Ectodermal cell (in vitro differentiated cells): Measurements from ENCODE around the gene L3MBTL4.

Source experiments
- H3K27ac ChIP-seq: 2 replicates; pipeline ENCODE4 v1.7.0; 2013; ENCODE audit warnings: mild to moderate bottlenecking, low read depth, low read length; ENCODE audit not compliant: insufficient read depth, poor library complexity, severe bottlenecking
- H3K27me3 ChIP-seq: 2 replicates; pipeline ENCODE4 v1.7.0; 2013; ENCODE audit warnings: mild to moderate bottlenecking, low read length; ENCODE audit not compliant: insufficient read depth, control insufficient read depth, poor library complexity, severe bottlenecking
- H3K36me3 ChIP-seq: one replicate; pipeline ENCODE4 v1.7.0; 2013; ENCODE audit warnings: low read length; ENCODE audit not compliant: control insufficient read depth, insufficient read depth
- H3K4me1 ChIP-seq: one replicate; pipeline ENCODE4 v1.7.0; 2013; ENCODE audit warnings: low read length; ENCODE audit not compliant: control insufficient read depth, insufficient read depth
- H3K4me3 ChIP-seq: 2 replicates; pipeline ENCODE4 v1.7.0; 2013; ENCODE audit warnings: low read depth, low read length, control low read depth; ENCODE audit not compliant: insufficient read depth
- H3K9me3 ChIP-seq: 2 replicates; pipeline ENCODE4 v1.7.0; 2013; ENCODE audit warnings: mild to moderate bottlenecking, low read length, moderate library complexity; ENCODE audit not compliant: control insufficient read depth
- WGBS, 2 experiments: methylation state at CpG; one replicate each; pipeline ENCODE4 v1.1.7; 2013; ENCODE audit warnings: missing lambda C conversion rate in 2 of 2; 5-methylcytosine and 5-hydroxymethylcytosine counted together

Gene L3MBTL4

DNA sequence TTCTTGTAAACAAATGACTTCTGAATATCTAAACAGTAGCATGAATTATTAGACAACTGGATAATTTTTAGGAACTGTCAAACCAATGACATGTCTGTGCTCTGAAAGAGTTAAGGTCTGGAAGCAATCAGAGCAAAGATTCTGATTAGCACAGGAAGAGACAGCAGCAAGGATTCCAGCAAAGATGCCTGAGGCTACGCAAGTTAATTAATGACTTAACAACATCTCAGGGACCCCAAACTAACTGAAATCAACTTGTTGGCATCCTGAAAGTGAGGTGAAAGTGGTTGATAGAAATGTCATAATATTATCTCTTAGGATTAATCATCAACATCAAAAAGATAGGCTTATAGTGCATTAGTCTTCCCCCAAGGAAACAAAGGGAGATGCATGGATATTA lies 396.0 kb downstream of the L3MBTL4 start:
- Histone ChIP-seq H3K4me1 (peaks cover 15% of the 10 kb centered on the region), H3K9me3 (no peaks in the 10 kb centered on the region), H3K27me3 (no peaks in the 10 kb centered on the region), H3K4me3 (no peak overlapping the region), H3K36me3 (no peaks in the 10 kb centered on the region), H3K27ac (no peak overlapping the region)
- WGBS, 2 experiments = 88 to 93% methylated on average over 1 of the region's 1 CpG

DNA sequence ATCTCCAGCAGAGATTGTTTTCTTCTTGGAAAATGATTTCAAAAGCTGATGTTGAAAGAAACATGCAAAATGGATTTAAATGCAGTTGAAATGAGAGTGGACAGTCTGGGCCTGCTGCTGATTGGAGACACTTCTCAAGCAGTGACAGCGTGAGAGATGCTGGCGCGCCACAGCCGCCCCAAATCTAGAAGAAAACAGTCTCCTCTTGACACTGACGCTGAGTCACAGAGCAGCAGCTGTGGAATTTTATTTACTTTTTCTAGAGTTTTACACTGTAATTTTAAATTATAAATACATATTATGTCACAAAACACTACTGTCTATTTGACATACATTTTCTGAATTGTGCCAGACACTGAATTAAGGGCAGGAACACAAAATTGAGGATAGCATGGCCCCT lies 397.5 kb downstream of the L3MBTL4 start:
- H3K4me1 ChIP-seq = peaks cover 6% of the 10 kb centered on the region
- no peaks in the 10 kb centered on the region for H3K36me3 ChIP-seq
- H3K27me3 ChIP-seq = no peaks in the 10 kb centered on the region
- H3K4me3 ChIP-seq = no peak overlapping the region
- H3K9me3 ChIP-seq = no peaks in the 10 kb centered on the region
- WGBS, 2 experiments = 75 to 81% methylated on average over 4 of the region's 5 CpGs
- H3K27ac ChIP-seq = no peak overlapping the region

DNA sequence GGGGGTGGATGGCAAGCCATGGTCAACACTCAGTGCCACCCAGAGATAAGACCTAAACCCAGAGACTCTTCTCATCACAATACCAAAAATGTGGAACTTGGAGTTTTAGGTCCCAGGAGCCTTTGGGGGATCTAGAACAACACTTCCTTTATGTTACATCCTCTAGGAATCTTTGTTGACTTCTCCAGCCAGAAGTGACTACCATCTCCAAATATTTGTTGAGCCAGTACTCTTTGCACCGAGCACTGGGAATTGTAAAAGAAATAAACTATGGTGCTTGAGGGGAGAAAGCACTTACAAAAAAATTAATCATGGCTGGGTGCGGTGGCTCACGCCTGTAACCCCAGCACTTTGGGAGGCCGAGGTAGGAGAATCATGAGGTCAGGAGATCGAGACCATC lies 399.3 kb downstream of the L3MBTL4 start:
- no peaks in the 10 kb centered on the region for H3K27me3 ChIP-seq
- 92 to 97% methylated on average over 5 of the region's 5 CpGs for WGBS, 2 experiments
- H3K4me3 ChIP-seq = no peak overlapping the region
- H3K4me1 ChIP-seq = no peaks in the 10 kb centered on the region
- no peak overlapping the region for H3K27ac ChIP-seq
- no peaks in the 10 kb centered on the region for H3K36me3 ChIP-seq
- no peaks in the 10 kb centered on the region for H3K9me3 ChIP-seq

DNA sequence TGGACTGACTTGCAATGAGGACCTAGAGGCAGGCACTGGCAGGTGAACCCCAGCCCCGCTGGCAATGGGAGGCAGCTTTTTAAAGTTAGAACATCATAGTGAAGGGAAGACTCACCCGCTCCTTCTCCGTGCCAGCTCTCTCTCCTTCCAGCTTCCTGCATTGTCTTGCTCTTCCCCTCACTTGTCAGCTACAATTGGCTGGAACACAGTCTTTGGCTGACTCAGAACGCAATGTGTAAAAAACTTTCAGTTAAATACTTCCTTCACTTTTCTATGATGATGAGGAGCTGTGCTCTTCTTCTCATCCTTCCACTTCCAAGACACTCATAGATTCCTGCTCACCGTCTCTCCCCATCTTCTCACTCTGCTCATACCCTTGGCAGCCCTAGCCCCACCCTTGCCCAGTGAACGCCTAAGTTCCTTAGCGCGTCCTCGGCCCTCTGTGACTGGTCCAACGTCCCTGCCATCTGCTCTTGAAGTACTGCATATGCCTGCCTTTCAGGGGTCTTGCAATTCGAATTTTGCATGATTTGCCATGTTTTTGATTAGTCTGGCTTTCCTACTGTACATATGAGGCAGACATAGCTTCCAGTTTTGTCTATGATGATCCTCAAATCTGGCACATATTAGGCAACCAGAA lies 401.4 kb downstream of the L3MBTL4 start:
- Histone ChIP-seq H3K36me3 (no peaks in the 10 kb centered on the region), H3K27me3 (no peaks in the 10 kb centered on the region), H3K27ac (no peak overlapping the region), H3K4me3 (no peak overlapping the region), H3K4me1 (no peaks in the 10 kb centered on the region), H3K9me3 (no peaks in the 10 kb centered on the region)
- 90 to 93% methylated on average over 11 of the region's 11 CpGs for WGBS, 2 experiments

DNA sequence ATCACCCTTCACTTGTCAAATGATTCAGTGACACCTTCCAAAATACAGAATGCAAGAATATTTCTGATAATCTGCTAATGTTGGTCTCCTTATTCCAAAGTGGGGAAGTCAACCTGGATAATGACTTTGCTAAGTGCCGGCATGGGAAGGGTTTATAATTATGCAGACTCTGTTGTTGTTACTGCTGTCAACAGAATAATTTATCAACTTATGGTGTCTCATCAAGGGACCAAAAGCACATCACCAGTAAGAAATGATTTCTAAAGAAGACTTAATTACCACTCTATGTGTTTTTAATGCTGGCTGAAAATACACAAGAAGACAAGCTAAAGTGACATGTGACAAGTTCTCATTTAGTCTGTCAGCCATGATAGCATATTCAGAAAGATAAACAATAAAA lies 403.8 kb downstream of the L3MBTL4 start:
- WGBS, 2 experiments = 83 to 100% methylated on average over 1 of the region's 1 CpG
- no peak overlapping the region for H3K27ac ChIP-seq

DNA sequence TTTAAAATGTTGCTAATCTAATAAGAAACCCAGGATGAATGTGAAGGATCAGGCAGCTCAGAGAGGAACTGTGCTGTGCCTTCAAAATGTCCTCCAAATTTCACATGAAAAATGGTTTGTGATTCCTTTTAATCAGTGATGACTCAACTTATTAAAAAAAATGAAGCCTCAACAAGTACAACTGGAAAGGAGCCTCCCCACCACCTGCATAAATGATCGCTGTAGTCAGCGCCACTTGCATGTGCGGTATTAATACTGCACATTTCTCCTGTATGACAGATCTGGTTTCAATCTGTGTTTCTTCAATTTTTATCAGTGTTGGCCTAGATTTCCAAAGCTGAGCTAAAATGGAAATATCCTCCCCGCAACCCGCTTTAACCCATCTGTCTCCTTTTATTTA lies 404.4 kb downstream of the L3MBTL4 start:
- 89 to 98% methylated on average over 5 of the region's 5 CpGs for WGBS, 2 experiments
- Histone ChIP-seq H3K27ac (no peak overlapping the region), H3K27me3 (no peaks in the 10 kb centered on the region), H3K9me3 (no peaks in the 10 kb centered on the region), H3K36me3 (no peaks in the 10 kb centered on the region), H3K4me3 (no peak overlapping the region), H3K4me1 (no peaks in the 10 kb centered on the region)

More for the DNA sequence above, 403.8 kb downstream of the L3MBTL4 start:
- no peak overlapping the region for H3K4me3 ChIP-seq
- no peaks in the 10 kb centered on the region for H3K9me3 ChIP-seq
- H3K36me3 ChIP-seq = no peaks in the 10 kb centered on the region
- H3K4me1 ChIP-seq = no peaks in the 10 kb centered on the region
- H3K27me3 ChIP-seq = no peaks in the 10 kb centered on the region

DNA sequence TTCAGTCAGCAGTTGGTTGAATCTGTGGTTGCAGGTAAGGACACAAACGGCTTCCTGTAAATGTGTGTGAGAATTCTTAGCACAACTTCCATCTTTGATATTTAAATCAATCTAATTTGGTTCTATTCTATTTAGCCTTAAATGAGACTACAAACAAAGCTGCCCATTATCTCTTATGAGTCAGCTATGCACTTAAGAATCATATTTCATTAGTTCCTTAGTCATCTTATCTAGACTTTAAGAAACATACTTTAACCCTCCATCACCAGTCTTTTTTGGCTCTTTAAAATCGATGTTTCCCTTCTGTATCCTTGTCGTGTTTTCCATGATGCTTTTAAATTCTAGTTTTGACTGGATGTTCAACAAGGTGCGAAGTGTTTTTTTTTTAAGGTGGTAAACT lies 405.0 kb downstream of the L3MBTL4 start:
- no peak overlapping the region for H3K4me3 ChIP-seq
- H3K4me1 ChIP-seq = no peaks in the 10 kb centered on the region
- H3K27ac ChIP-seq = no peak overlapping the region
- WGBS, 2 experiments = 79 to 95% methylated on average over 3 to 4 of the region's 4 CpGs
- H3K27me3 ChIP-seq = no peaks in the 10 kb centered on the region
- no peaks in the 10 kb centered on the region for H3K9me3 ChIP-seq
- no peaks in the 10 kb centered on the region for H3K36me3 ChIP-seq

DNA sequence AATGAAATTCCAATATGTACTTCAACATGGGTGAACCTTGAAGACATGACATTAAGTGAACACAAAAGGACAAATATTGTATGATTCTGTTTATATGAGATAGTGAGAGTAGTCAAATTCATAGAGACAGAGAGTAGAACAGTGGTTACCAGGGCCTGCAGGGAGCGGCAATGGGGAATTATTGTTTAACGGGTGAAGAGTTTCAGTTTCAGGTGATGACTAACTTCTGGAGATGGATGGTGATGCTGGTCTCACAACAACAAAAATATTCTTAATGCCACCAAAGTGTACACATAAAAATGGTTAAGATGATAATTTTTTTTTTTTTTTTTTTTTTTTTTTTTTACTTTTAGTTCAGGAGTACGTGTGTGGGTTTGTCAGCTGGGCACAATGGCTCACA lies 410.0 kb downstream of the L3MBTL4 start:
- Histone ChIP-seq H3K9me3 (no peaks in the 10 kb centered on the region), H3K27ac (no peak overlapping the region), H3K4me1 (no peaks in the 10 kb centered on the region), H3K4me3 (no peak overlapping the region), H3K27me3 (no peaks in the 10 kb centered on the region), H3K36me3 (no peaks in the 10 kb centered on the region)
- WGBS, 2 experiments = 89 to 90% methylated on average over 3 of the region's 3 CpGs

DNA sequence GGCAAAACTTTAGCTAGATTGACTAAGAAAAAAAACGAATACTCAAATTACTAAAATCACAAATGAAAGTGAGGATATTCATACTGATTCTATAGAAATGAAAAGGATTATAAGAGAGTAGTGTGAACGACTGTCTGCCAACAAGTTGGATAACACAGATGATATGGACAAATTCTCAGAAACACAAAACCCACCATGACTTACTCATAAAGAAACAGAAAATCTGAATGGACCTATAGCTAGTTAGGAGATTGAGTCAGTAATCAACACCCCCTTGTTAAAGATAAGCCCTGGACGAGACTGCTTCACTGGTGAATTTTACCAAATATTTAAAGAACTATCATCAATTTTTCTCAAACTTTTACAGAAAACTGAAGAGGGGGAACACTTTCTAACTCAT lies 410.6 kb downstream of the L3MBTL4 start:
- Histone ChIP-seq H3K4me1 (no peaks in the 10 kb centered on the region), H3K4me3 (no peak overlapping the region), H3K36me3 (no peaks in the 10 kb centered on the region), H3K27ac (no peak overlapping the region), H3K9me3 (no peaks in the 10 kb centered on the region), H3K27me3 (no peaks in the 10 kb centered on the region)
- WGBS, 2 experiments = 64 to 97% methylated on average over 1 to 2 of the region's 3 CpGs

DNA sequence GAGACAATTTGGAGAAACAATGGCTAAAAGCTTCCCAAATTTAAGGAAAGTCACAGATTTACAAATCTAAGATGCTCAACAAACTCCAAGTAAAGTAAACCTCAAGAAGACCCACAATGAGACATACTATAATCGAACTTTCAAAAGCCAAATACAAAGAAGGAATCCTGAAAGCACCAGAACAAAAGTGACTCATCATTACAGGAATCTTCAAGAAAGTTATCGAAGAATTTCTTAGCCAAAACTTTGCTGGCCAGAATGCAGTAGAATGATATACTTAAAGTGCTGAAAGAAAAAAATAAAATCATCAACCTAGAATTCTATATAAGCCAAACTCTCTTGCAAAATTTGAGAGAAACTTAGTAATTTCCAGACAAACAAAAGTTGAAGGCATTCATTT lies 412.8 kb downstream of the L3MBTL4 start:
- WGBS, 2 experiments = 86 to 91% methylated on average over 2 of the region's 2 CpGs
- no peak overlapping the region for H3K27ac ChIP-seq
- H3K4me3 ChIP-seq = no peak overlapping the region
- H3K36me3 ChIP-seq = no peaks in the 10 kb centered on the region
- H3K27me3 ChIP-seq = no peaks in the 10 kb centered on the region
- no peaks in the 10 kb centered on the region for H3K9me3 ChIP-seq
- no peaks in the 10 kb centered on the region for H3K4me1 ChIP-seq

DNA sequence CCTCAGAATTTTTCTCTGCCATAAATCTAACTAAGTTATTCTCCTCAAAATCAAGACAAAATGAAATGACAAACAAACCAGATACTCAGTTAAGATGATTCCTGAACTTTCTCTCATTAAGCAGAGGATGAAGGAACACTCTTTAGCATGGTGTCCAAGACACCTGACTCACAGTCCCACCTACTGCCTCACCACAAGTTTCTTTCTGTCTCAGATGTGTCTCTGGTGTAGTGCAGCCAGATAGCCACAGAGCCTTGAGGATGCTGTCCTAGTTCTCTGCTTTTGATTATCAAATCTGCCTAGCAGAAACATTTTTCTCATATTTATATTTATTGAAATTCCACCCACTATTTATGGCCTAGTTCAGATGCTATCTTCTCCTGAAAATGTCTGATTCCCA lies 415.8 kb downstream of the L3MBTL4 start:
- no peak overlapping the region for H3K27ac ChIP-seq
- H3K4me3 ChIP-seq = no peak overlapping the region
- no peaks in the 10 kb centered on the region for H3K9me3 ChIP-seq
- H3K4me1 ChIP-seq = no peaks in the 10 kb centered on the region
- H3K36me3 ChIP-seq = no peaks in the 10 kb centered on the region
- H3K27me3 ChIP-seq = no peaks in the 10 kb centered on the region
